OCI-LY3 (cell line): Measurements from ENCODE around the gene TMEM140.
"Not testable (repeated sequence)": the region's sequence is repeated elsewhere in the genome, so short reads cannot be mapped to it uniquely, and the experiment has no call there.

Source experiments
- H2AFZ ChIP-seq: fragments of 200-600, 300-600 bp; shearing (Covaris generic); 2 replicates; pipeline ENCODE4 v1.6.0; 2014; ENCODE audit warnings: antibody characterized with exemption, low read depth, low read length
- H3K27ac ChIP-seq: fragments of 200-600, 300-600 bp; sonication (generic); 2 replicates; pipeline ENCODE4 v1.5.1; 2014; ENCODE audit warnings: mild to moderate bottlenecking, low read length, moderate library complexity, mixed read lengths
- H3K27me3 ChIP-seq: fragments of 200-600, 300-600 bp; sonication (generic); 2 replicates; pipeline ENCODE4 v1.6.1; 2014; ENCODE audit warnings: low read depth, low read length, mixed read lengths
- H3K36me3 ChIP-seq: fragments of 200-600, 300-600 bp; sonication (generic); replicated peaks from 2 replicates; pipeline ENCODE3; 2014; ENCODE audit warnings: low read depth, low read length, mixed read lengths
- H3K4me1 ChIP-seq: fragments of 300-600, 200-600 bp; sonication (generic); 2 replicates; pipeline ENCODE4 v1.6.1; 2014; ENCODE audit warnings: low read length, mixed read lengths
- H3K4me2 ChIP-seq: fragments of 200-600, 300-600 bp; sonication (generic); 2 replicates; pipeline ENCODE4 v1.6.1; 2014; ENCODE audit warnings: low read length, mixed read lengths
- H3K4me3 ChIP-seq: fragments of 300-600, 200-600 bp; sonication (generic); 2 replicates; pipeline ENCODE4 v1.5.1; 2014; ENCODE audit warnings: antibody characterized with exemption, mild to moderate bottlenecking, low read length, moderate library complexity
- H3K79me2 ChIP-seq: fragments of 300-600, 200-600 bp; shearing (Covaris generic); 2 replicates; pipeline ENCODE4 v1.6.1; 2014; ENCODE audit warnings: mild to moderate bottlenecking, low read length, mixed read lengths
- H3K9ac ChIP-seq: fragments of 300-600, 200-600 bp; shearing (Covaris generic); 2 replicates; pipeline ENCODE4 v1.6.0; 2014; ENCODE audit warnings: mild to moderate bottlenecking, low read length, moderate library complexity
- H3K9me3 ChIP-seq: fragments of 200-600, 300-600 bp; shearing (Covaris generic); 2 replicates; pipeline ENCODE4 v1.6.1; 2014; ENCODE audit warnings: low read length, mixed read lengths; ENCODE audit not compliant: insufficient read depth
- H4K20me1 ChIP-seq: fragments of 200-600, 300-600 bp; sonication (generic); 2 replicates; pipeline ENCODE4 v1.6.1; 2016; ENCODE audit warnings: low read length, mixed read lengths; ENCODE audit not compliant: insufficient read depth
- CTCF ChIP-seq: fragments of 200-600, 300-600 bp; sonication (generic); IDR thresholded peaks from 2 replicates; pipeline ENCODE4 v1.5.1; 2014; ENCODE audit warnings: antibody characterized with exemption, low read length, low read depth
- EZH2phosphoT487 ChIP-seq: fragments of 200-600 bp; shearing (Covaris generic); IDR thresholded peaks from 2 replicates; pipeline ENCODE4 v1.6.1; 2018; ENCODE audit warnings: antibody characterized with exemption, mixed run types, low read depth

Gene TMEM140

DNA sequence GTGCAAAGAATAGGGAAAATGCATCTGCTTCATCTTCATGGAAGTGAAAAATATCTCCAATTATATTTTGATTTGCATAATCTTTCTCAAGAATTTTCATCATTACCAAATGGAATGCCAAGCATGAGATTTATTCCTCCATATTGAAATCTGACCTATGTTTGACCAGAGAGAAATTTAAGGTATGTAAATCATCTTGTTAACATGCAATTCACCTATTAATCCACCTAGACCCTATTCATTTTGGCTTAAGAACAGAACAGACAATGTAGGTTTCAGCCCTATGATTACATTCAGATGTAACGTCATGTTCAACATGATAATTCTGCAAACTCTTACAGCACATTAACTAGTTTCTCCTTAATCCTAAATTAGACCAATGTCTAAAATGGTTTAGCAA, 30.8 kb upstream of the TMEM140 start:
- H3K4me3 ChIP-seq = no peak overlapping the region
- no peak overlapping the region for H3K4me2 ChIP-seq
- TF ChIP-seq CTCF (no peak), EZH2phosphoT487 (no peak)
- no peaks in the 10 kb centered on the region for H3K4me1 ChIP-seq
- no peak overlapping the region for H3K27ac ChIP-seq
- H3K79me2 ChIP-seq = no peaks in the 10 kb centered on the region
- H3K9me3 ChIP-seq = no peaks in the 10 kb centered on the region
- H3K27me3 ChIP-seq = 0 out of 2 replicates have a peak, but pooled peaks cover 3% of the 10 kb centered on the region
- no peak overlapping the region for H3K9ac ChIP-seq
- H4K20me1 ChIP-seq = no peaks in the 10 kb centered on the region
- H3K36me3 ChIP-seq = no peaks in the 10 kb centered on the region
- no peak overlapping the region for H2AFZ ChIP-seq

- Histone ChIP-seq H3K9ac (no peak overlapping the region), H3K4me2 (no peak overlapping the region), H3K79me2 (no peaks in the 10 kb centered on the region), H3K27ac (no peak overlapping the region), H2AFZ (no peak overlapping the region), H3K27me3 (no peaks in the 10 kb centered on the region), H3K4me3 (no peak overlapping the region), H3K4me1 (no peaks in the 10 kb centered on the region), H4K20me1 (no peaks in the 10 kb centered on the region), H3K9me3 (no peaks in the 10 kb centered on the region), H3K36me3 (no peaks in the 10 kb centered on the region)
- no peak for TF ChIP-seq EZH2phosphoT487
- no peak for TF ChIP-seq CTCF
Observed at GRCh38 chr7:135121868-135122267, 26.0 kb upstream of the TMEM140 start.

DNA sequence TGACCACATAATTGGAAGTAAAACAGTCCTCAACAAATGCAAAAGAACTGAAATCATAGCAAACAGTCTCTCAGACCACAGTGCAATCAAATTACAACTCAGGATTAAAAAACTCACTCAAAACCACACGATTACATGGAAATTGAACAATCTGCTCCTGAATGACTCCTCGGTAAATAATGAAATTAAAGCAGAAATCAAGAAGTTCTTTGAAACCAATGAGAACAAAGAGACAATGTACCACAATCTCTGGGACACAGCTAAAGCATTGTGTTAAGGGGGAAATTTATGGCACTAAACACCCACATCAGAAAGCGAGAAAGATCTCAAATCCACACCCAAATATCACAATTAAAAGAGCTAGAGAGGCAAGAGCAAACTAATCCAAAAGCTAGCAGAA, 23.2 kb upstream of the TMEM140 start:
- H4K20me1 ChIP-seq, H3K9me3 ChIP-seq, H3K4me3 ChIP-seq, H3K4me2 ChIP-seq, H2AFZ ChIP-seq, H3K27me3 ChIP-seq, H3K9ac ChIP-seq, H3K79me2 ChIP-seq, H3K36me3 ChIP-seq, H3K4me1 ChIP-seq, H3K27ac ChIP-seq: not testable (repeated sequence)

DNA sequence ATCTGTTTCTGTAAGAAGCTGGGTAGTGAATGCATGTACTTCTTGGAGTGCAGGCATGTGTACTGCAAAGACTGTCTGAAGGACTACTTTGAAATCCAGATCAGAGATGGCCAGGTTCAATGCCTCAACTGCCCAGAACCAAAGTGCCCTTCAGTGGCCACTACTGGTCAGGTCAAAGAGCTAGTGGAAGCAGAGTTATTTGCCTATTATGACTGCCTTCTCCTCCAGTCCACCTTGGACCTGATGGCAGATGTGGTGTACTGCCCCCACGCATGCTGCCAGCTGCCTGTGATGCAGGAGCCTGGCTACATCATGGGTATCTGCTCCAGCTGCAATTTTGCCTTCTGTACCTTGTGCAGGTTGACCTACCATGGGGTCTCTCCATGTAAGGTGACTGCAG, 18.9 kb upstream of the TMEM140 start:
- H3K36me3 ChIP-seq = no peaks in the 10 kb centered on the region
- no peak overlapping the region for H3K4me3 ChIP-seq
- no peaks in the 10 kb centered on the region for H3K79me2 ChIP-seq
- H3K4me1 ChIP-seq = no peaks in the 10 kb centered on the region
- no peaks in the 10 kb centered on the region for H3K9me3 ChIP-seq
- no peak overlapping the region for H3K4me2 ChIP-seq
- TF ChIP-seq CTCF (no peak), EZH2phosphoT487 (no peak)
- H2AFZ ChIP-seq = no peak overlapping the region
- no peaks in the 10 kb centered on the region for H3K27me3 ChIP-seq
- no peak overlapping the region for H3K9ac ChIP-seq
- no peaks in the 10 kb centered on the region for H4K20me1 ChIP-seq
- H3K27ac ChIP-seq = no peak overlapping the region

GRCh38 chr7:135129579-135129978, 18.3 kb upstream of the TMEM140 start:
- TF ChIP-seq CTCF = no peak
- TF ChIP-seq EZH2phosphoT487 = no peak
- H3K9me3 ChIP-seq = no peaks in the 10 kb centered on the region
- H3K36me3 ChIP-seq = no peaks in the 10 kb centered on the region
- H3K9ac ChIP-seq = no peak overlapping the region
- H3K27ac ChIP-seq = no peak overlapping the region
- H3K4me1 ChIP-seq = no peaks in the 10 kb centered on the region
- H2AFZ ChIP-seq = no peak overlapping the region
- H3K79me2 ChIP-seq = no peaks in the 10 kb centered on the region
- H3K27me3 ChIP-seq = no peaks in the 10 kb centered on the region
- H3K4me3 ChIP-seq = no peak overlapping the region
- H3K4me2 ChIP-seq = no peak overlapping the region
- no peaks in the 10 kb centered on the region for H4K20me1 ChIP-seq
